ENCODE measurements around the gene STK17B.

The STK17B gene

GRCh38 chr2:196201229-196202009 is 30.0 kb upstream of the STK17B start:
- H3K4me1 ChIP-seq (ENCODE audit: low read depth, poor library complexity, severe bottlenecking): no peaks in the 10 kb centered on the region
- no peak overlapping the region for H3K27ac ChIP-seq
- no peak overlapping the region for H3K4me2 ChIP-seq
- TF ChIP-seq CTCF (conservative IDR thresholded peaks at IDR 0.05; ENCODE audit: low read depth, low read length): no peak
- no peaks in the 10 kb centered on the region for H3K36me3 ChIP-seq (ENCODE audit: insufficient read depth)
- no peak overlapping the region for H3K9ac ChIP-seq
- H3K27me3 ChIP-seq (ENCODE audit: insufficient read depth, low read depth): no peaks in the 10 kb centered on the region
- no peaks in the 10 kb centered on the region for H3K79me2 ChIP-seq (ENCODE audit: insufficient read depth, low read depth)
- H3K4me3 ChIP-seq (IDR thresholded peaks at IDR 0.05; ENCODE audit: insufficient read depth, low read depth, low read length): no peak overlapping the region
- no peaks in the 10 kb centered on the region for H4K20me1 ChIP-seq (ENCODE audit: insufficient read depth)
- H2AFZ ChIP-seq (ENCODE audit: low read depth): no peak overlapping the region

- Histone ChIP-seq H4K20me1 (ENCODE audit: insufficient read depth) (no peaks in the 10 kb centered on the region), H3K4me2 (no peak overlapping the region), H3K27me3 (ENCODE audit: insufficient read depth, low read depth) (no peaks in the 10 kb centered on the region), H3K36me3 (ENCODE audit: insufficient read depth) (no peaks in the 10 kb centered on the region), H3K9ac (no peak overlapping the region), H3K79me2 (ENCODE audit: insufficient read depth, low read depth) (no peaks in the 10 kb centered on the region), H3K4me3 (IDR thresholded peaks at IDR 0.05; ENCODE audit: insufficient read depth, low read depth, low read length) (no peak overlapping the region), H3K4me1 (ENCODE audit: low read depth, poor library complexity, severe bottlenecking) (no peaks in the 10 kb centered on the region), H2AFZ (ENCODE audit: low read depth) (no peak overlapping the region), H3K27ac (no peak overlapping the region)
- no peak for TF ChIP-seq CTCF (conservative IDR thresholded peaks at IDR 0.05; ENCODE audit: low read depth, low read length)
Observed at GRCh38 chr2:196200557-196200956, 29.2 kb upstream of the STK17B start.

DNA sequence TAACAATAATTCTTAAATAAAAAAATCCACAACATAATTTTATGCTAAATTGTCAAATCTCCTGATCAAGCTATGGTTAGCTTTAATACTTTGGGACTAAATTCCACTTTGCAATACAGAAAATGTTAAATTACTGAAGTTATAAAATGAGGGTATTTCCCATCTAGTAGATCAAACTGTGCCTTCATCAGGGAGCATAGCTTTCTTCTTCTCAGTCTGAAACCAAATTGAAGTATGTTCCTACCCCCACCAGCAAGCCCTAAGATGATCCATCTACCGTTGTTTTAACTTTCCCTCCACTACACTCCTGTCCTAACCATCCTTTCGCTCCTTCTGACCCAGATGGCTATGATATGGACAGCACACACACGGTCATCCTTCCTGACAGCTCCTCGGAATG is 24.4 kb upstream of the STK17B start:
- no peak overlapping the region for H3K4me2 ChIP-seq
- no peaks in the 10 kb centered on the region; the same call in 1 of the 2 replicates for H4K20me1 ChIP-seq (ENCODE audit: insufficient read depth)
- TF ChIP-seq CTCF (conservative IDR thresholded peaks at IDR 0.05; ENCODE audit: low read depth, low read length): no peak
- no peak overlapping the region for H3K9ac ChIP-seq
- no peak overlapping the region for H3K4me3 ChIP-seq (IDR thresholded peaks at IDR 0.05; ENCODE audit: insufficient read depth, low read depth, low read length)
- H2AFZ ChIP-seq (ENCODE audit: low read depth): no peak overlapping the region
- no peaks in the 10 kb centered on the region for H3K4me1 ChIP-seq (ENCODE audit: low read depth, poor library complexity, severe bottlenecking)
- no peaks in the 10 kb centered on the region for H3K79me2 ChIP-seq (ENCODE audit: insufficient read depth, low read depth)
- no peak overlapping the region for H3K27ac ChIP-seq
- no peaks in the 10 kb centered on the region for H3K36me3 ChIP-seq (ENCODE audit: insufficient read depth)
- no peaks in the 10 kb centered on the region for H3K27me3 ChIP-seq (ENCODE audit: insufficient read depth, low read depth)

- no peak overlapping the region for H3K9ac ChIP-seq
- H3K4me1 ChIP-seq (ENCODE audit: low read depth, poor library complexity, severe bottlenecking): no peaks in the 10 kb centered on the region
- no peak for TF ChIP-seq CTCF (conservative IDR thresholded peaks at IDR 0.05; ENCODE audit: low read depth, low read length)
- no peaks in the 10 kb centered on the region; the same call in 1 of the 2 replicates for H4K20me1 ChIP-seq (ENCODE audit: insufficient read depth)
- H3K79me2 ChIP-seq (ENCODE audit: insufficient read depth, low read depth): no peaks in the 10 kb centered on the region
- no peaks in the 10 kb centered on the region for H3K27me3 ChIP-seq (ENCODE audit: insufficient read depth, low read depth)
- no peak overlapping the region for H3K27ac ChIP-seq
- no peak overlapping the region for H2AFZ ChIP-seq (ENCODE audit: low read depth)
- no peak overlapping the region for H3K4me2 ChIP-seq
- H3K36me3 ChIP-seq (ENCODE audit: insufficient read depth): no peaks in the 10 kb centered on the region
- H3K4me3 ChIP-seq (IDR thresholded peaks at IDR 0.05; ENCODE audit: insufficient read depth, low read depth, low read length): no peak overlapping the region
Observed at GRCh38 chr2:196195302-196195701, 23.9 kb upstream of the STK17B start.
